ENCODE results near the gene EPB42.
"Not testable (repeated sequence)": the region's sequence is repeated elsewhere in the genome, so short reads cannot be mapped to it uniquely, and the experiment has no call there.

Gene EPB42

DNA sequence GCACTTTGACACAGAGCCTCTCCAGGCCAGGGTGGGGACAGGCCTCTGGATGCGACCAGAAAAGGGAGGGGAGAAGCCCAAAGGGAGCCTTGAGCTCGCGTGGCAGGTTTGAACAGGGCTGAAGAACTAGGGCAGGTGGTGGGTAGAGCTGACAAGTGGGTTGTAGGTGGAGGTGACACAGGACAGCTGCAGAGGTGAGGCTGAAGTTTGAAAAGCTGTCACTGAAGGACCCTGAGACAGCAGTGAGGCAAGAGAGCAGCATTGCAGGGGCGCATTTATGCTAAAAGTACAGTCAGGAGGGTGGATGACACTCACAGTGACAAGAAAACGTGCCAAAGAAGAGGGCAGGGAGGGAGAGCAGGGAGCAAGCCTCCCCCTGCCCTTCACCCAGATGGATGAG lies 21.8 kb upstream of the EPB42 start:
- DNase-seq (ENCODE audit: low spot score) (no peak), FAIRE-seq (no peak)

DNA sequence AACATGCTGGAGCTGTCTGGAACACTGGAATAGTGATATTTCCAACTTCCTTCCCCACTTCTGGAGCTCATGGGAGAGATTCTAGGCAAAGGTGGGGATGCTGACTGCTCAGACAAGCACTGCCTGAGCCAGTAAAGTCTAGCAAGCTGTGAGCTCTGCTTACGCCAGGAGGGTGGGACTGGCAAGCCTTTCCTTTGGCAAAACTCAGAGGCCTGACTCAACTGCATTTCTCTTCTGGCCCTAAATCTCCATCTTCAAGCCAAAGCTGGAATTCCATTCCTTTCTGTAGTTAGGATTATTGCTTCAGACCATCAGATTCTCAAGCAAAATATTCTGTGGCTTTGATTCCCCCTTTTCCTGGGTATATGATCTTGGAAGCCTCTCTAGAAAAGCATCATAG lies 20.3 kb upstream of the EPB42 start:
- FAIRE-seq (no peak), DNase-seq (ENCODE audit: low spot score) (no peak)

DNA sequence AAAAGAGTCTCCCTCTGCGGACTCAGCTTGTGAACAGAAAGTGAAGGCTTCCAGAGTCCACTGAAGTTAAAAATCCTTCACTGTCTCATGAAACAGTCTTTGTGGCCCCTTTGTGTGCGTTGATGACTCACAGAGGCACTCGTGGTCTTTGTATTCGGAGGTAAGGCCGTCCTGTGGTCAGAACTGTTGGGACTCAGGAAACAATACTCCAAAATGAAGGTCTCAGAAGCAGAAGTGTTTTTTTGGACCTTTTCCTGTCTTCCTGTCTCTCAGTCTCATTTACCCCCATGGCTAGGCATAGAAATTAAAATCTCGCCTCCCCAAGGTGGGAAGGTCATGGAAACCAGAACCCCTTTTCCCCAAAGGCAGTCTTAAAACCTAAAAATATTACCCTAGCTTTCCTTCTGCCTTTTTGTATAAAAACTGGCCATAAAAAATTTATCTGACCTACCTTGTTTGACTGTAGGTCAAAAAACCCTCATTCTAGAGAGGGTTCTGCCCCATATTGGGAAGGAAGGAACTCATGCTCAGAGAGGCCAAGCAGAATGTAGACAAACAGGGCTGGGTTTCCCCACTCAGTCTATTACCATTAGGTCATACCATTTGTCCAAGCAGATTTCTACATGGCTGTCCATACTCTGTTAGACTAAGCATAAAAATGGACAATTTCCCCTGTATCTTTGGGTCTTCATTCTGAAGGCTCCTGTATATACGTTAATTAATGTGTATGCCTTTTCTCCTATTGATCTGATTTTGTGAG lies 19.1 kb upstream of the EPB42 start:
- FAIRE-seq (no peak), DNase-seq (ENCODE audit: low spot score) (peak; percentile 75)

DNA sequence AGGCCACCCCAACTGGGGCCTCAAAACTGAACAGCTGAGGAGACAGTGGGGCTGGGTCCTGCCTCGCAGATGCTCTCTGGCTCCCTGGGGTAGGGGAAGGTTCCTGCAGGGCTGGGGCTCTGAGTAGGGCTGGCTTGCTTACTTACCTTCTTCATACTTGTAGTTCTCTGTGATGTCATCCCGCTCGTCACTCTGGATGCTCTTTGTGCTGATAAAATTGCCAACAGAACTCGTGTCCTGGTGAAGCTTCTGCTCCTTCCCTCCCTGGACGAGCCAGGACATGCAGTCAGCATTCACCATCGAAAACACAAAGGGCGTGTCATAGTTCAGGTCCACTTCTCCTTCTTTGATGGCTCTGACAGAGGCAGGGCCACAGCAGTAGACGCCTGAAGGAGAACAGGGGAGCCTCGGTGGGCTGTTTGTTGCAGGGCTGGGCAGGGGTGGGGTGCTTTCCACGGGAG lies 17.9 kb upstream of the EPB42 start:
- no peak for FAIRE-seq
- no peak for DNase-seq (ENCODE audit: low spot score)

DNA sequence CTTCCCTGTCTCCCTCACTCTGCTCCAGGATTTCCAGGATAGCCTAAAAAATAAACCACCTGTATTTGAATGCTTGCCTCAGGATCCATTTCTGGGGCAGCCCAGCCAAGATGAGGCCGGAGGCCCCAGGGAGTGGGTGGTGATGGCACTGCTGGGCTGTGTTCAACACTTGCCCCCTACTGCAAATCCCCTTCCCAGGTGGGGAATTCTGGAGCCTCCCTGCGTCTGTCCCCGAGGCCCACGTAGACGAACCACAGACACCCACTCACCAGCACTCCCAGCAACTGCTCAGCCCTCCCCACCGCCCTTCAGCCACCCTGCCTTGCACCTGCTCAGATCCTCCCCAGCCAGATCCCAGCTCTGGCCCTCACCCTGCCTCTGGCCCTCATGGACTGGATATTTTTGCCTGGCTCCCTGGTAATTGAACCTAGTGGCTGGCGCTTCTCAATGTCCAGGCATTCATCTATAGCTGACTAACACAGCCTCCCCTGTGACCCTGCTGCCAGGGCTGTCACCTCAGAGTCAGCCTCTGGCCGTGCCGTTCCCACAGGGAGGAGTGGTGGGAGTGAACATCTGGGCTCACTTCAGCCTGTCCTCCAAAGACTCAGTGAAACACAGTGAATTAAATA lies 17.1 kb upstream of the EPB42 start:
- DNase-seq (ENCODE audit: low spot score) = no peak
- no peak for FAIRE-seq

DNA sequence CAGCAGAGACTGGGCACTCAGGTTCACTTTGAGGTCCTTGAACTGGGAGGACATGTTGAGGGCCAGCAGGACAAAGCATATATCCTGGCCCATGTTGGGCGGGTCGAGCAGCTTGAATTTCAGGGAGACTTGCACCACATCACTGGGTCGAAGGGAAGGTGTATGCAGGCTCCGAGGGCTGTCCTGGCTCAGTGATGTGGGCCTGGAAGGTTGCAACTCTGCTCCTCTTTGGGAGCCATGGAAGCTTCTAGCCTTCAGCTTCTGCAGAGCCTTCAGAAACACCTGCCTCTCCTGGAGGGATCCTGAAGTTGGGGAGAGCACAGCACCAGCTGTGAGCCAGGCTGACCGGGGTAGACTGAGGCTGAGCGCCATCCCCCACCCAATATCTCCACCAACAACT lies 14.7 kb upstream of the EPB42 start:
- no peak for FAIRE-seq
- no peak for DNase-seq (ENCODE audit: low spot score)

DNA sequence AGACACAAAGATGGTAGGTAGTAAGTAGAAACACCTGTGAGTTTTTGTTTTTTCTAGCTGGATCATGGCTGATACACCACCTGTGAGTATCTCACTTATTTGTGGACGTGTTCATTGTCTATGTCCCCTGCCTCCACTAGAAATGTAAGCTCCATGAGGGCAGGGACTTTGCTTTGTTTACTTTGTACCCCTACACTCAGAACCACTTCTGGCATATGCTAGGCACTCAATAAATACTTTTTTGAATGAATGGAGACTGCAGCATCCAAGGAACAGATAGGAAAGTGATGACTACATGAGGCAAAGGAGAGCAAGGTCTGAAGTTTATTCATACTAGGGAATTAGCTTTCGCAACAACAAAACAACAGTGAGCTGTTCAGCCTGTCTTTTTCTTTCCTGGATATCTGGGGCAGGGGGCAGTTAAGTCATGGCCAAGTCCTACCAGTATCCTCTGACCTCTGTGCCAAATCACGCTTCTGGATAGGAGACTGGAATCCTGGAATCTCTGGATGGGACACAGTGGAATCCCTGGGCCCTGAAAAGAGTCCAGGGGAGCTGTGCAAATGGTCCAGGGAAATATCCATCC lies 11.6 kb upstream of the EPB42 start:
- FAIRE-seq = no peak

DNA sequence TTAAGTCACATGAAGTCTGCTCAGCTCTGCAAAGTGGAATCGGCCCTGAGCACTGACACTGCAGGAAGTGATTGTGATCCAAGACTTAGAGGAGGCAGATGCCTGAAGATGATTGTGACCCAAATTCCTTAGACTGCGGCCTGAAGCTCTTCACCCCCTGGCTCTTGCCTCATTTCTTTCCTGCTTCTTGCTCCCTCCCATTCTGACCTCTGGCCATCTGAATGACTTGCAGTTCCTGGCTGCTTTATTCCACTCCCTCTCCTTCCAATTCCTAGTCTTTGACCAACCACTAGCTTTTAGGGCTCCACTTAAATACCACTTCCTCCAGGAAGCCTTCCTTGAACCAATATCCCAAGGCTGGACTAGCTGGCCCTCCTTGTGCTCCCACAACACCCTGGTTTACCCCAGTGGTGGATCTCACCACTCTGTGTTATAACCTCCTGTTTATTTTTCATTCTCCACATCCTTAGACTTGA lies 9.9 kb upstream of the EPB42 start:
- FAIRE-seq (no peak), DNase-seq (ENCODE audit: low spot score) (no peak)

More for the DNA sequence above, 11.6 kb upstream of the EPB42 start:
- DNase-seq (ENCODE audit: low spot score) = no peak

DNA sequence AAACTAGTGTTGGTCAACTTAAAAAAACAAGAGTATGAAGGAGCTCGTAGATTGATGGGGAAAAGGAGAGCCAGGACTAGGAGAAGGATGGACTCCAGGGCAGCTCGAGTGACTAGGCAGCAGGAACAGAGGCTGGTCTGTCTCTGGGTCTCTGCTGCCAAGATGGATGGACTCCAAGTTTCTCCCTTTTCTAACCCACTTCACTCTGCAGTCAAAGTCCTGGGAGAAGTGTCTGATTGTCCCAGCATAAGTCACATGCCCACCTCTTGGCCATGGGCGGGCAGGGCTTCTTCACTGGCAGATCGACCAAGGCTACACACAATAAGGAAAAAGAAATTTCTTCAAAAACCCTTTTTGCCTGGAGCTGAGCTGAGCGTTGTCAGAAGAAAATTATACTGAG lies 9.2 kb upstream of the EPB42 start:
- FAIRE-seq = no peak
- DNase-seq (ENCODE audit: low spot score) = no peak

DNA sequence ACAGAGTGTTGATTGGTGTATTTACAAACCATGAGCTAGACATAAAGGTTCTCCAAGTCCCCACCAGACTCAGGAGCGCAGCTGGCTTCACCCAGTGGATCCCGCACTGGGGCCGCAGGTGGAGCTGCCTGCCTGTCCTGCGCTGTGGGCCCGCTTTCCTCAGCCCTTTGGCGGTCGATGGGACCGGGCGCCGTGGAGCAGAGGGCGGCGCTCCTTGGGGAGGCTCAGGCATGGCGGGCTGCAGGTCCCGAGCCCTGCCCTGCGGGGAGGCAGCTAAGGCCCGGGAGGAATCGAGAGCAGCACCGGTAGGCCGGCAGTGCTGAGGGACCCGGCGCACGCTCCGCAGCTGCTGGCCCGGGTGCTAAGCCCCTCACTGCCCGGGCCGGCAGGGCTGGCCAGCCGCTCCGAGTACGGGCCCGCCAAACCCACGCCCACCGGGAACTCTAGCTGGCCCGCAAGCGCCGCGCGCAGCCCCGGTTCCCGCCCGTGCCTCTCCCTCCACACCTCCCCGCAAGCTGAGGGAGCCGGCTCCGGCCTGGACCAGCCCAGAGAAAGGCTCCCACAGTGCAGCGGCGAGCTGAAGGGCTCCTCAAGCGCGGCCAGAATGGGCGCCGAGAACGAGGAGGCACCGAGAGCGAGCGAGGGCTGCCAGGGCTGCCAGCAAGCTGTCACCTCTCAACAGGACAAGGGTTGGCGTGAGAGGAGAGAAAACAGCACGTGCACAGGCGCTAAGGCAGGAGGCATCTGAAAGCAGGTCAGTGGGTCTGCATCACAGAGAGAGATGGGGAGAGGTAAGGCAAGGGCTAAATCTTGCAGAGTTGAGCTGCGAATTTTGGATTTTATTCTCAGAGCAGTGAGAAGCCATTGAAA lies 5.9 kb upstream of the EPB42 start:
- FAIRE-seq (no peak), DNase-seq (ENCODE audit: low spot score) (no peak)

DNA sequence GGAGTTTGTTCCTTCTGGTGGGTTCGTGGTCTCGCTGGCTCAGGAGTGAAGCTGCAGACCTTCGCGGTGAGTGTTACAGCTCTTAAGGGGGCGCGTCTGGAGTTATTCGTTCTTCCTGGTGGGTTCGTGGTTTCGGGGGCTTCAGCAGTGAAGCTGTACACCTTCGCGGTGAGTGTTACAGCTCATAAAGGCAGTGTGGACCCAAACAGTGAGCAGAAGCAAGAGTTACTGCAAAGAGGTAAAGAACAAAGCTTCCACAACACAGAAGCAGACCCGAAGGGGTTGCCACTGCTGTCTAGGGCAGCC lies 5.1 kb upstream of the EPB42 start:
- not testable (repeated sequence) for DNase-seq (ENCODE audit: low spot score); FAIRE-seq

DNA sequence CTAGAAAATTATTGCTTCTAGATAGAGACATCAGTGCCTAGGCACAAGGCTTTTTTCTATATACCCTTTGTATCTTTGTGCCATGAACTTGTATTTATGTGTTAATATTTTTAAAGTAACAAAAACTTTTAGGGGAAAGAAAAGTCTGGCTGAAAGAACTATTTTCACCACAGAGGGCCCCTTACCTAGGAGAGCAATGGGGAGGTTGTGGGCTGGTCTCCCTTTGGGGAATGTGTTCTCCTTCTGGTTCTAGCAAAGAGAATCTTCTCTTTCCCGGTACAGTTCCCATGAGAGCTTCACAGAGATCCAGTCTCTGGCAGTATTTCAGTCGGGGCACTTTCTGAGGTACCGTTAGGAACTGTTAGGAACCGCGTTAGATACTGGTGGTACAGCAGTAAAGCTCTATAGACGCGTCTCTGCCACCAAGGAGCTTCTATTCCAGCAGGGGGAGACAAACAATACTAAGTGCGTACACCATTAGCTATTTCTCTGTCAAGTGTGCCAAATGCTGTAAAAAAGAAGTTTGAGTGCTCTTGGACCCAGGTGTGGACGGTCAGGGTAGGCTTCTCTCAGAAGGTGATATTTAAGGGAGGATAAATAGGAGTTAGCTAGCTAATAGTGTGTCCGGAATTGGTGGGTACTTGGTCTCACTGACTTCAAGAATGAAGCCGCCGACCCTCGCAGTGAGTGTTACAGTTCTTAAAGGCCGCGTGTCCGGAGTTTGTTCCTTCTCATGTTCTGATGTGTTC lies 4.6 kb upstream of the EPB42 start:
- FAIRE-seq = no peak
- DNase-seq (ENCODE audit: low spot score) = peak; percentile 67

DNA sequence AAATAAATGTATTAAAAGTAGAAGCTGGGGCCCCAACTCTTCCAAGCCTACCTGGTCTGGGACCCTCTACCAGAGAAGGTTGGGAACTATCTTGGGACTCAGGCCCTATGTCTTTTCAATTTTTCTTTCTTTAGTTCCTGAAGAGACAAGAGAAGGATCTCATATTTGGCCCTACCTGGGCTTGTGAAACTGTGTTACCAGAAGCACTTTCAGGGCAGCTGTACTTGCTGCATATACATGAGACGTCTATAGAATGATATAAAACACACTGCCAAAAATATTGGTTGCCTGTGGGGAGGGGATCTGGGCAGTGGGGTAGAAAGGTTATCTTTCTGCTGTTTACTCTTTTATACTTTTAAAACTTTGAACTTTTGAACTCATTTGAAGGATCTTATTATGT lies 604 bp upstream of the EPB42 start:
- FAIRE-seq (no peak), DNase-seq (ENCODE audit: low spot score) (no peak)

DNA sequence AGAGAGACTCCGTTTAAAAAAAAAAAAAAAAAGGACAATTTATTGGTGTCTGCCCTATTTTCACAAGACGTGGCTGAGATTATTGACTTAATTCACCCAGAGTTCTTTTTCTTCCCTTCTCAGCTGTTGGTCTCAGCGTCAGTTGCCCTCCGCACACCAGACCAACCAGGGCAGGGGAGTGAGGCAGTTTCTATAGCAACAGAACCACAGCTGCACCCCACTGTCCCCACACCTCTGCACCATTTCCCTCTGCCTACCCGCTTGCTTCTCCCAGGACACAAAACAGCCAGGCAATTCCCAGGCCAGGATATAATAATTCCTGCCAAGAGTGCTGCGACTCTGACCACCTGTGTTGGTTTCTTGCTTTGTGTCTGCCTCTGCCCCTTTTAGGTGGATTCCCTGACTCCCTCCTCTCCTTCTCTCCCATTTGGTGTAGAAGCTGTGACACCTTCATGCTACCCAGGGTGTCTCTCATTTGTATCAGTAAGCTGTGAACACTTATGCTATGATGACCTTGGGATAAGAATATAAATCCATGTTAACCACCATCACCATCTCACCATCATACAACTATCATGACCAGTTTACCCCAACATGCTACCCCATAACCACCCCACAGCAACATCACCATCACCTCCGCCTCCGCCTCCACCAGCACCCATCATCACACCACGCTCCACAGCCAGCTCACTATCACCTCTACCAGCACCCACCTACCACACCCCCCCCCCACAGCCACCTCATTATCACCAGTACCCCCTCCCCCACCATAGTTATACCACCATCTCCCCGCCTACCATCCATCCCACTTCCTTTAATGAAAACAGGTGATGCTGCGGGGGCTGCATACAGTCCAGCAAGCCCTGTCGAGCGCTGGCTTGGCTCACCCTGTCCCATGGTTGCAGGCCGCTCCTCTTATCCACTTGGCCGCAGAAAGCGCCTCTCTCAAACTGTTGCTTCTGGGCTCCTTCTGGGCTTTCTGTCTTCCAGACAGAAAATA lies 589 bp downstream of the EPB42 start:
- FAIRE-seq = no peak
- DNase-seq (ENCODE audit: low spot score) = no peak

DNA sequence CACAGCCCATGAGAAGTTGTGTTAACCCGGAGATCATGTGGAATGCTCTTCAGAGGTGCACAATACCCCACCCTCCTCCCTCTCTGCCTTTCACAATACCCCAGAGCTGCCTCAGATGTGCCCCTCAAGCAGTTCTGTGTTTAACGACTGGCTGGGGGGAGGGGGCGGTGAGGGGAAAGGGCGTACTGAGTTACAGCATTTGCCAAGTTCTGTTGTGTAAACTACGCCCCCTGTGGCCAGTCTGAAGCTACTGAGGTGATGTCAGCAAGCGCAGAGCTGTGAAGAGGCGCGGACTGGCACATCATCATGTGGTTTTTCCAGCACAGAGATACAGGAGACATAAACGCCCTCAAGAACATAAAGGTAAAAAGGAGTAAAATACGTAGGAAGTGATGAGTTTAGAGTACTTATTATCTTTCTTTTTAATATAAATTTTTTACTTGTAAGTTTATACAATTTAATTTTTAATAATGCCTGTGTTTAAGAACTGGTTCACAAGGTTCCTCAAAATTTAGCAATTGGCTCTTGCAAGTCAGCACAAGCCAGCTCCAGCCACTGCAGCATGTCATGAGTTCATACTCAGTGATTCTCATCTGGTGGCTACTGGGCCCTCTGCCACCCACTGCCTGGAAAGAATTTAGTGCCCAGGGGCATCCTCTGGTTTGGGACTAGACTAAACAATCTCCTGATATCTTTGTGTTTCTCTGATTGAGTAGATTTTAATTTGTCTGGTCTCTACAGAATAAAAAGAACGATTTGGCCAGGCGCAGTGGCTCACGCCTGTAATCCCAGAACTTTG lies 1.7 kb downstream of the EPB42 start:
- DNase-seq (ENCODE audit: low spot score) (no peak), FAIRE-seq (no peak)

DNA sequence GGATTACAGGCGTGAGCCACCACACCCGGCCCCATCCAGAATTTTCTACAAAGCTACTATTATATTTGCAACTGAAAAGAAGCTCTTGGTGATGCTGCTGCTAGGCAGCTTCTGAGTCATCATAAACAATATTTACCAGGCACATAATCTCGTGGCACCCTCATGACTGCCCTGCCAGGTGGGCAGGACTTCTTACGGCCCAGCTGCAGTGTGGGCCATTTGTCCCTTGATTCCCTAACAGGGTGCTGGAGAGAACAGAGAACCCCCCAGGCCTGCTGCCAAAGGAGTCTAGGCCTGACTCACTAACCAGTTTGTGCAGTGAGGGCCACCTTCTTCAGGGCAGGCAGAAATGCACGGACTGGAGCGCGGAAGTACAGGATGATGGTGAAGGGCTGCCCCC lies 4.9 kb downstream of the EPB42 start:
- DNase-seq (ENCODE audit: low spot score) (no peak), FAIRE-seq (no peak)

DNA sequence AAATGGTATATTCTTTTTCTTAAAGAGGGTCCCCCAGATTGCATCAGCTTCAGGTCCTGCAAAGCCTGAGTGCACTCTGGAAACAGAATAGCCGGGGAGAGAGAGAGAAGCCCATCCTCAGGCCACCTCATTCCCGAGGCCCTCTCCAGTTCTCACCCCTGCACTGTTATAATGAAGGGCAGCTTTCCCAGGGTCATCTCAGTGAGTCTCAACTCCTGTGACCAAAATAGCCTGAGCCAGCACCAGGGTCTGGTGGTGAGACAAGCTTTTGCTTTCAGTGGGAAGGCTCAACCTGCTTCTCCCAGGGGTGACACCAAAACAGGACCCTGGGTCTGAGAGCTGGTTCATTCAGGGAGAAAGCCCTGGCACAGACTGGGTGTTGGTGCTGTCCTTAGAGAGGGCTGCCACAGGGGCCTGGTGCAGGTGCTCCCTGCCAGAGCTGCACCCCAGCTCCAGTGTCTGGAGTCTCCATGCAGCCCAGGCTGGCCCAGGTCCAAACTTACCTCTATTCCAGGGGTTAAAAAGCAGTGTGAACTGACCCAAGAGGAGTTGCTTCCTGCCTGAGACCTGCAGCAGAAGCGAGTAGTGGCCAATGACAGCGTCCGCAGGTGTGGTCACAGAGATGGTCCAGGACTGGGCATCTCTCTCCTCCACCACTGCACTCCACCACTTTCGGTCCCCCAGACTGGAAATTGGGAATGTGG lies 6.1 kb downstream of the EPB42 start:
- FAIRE-seq (no peak), DNase-seq (ENCODE audit: low spot score) (no peak)

DNA sequence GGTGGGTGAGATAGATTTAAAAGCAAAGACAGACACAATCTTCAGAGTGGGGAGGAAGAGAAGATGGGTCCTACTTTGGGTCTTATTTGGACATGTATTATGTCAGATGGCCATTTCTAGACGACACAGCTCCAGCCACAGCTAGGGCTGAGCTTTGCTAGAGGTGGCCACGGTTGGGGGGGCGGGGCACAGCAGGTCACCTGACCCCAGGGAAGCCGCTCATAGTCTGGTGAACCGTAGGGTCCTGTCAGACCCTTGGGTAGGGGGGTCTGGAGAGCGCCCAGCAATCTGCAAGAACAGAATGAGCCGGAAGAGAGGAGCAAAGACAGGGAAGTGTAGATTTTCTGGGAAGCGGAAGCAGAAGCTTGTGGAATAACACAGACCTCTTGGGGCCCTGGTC lies 6.6 kb downstream of the EPB42 start:
- FAIRE-seq = no peak
- no peak for DNase-seq (ENCODE audit: low spot score)
